ENCODE measurements around the gene SNRNP35.

DNA sequence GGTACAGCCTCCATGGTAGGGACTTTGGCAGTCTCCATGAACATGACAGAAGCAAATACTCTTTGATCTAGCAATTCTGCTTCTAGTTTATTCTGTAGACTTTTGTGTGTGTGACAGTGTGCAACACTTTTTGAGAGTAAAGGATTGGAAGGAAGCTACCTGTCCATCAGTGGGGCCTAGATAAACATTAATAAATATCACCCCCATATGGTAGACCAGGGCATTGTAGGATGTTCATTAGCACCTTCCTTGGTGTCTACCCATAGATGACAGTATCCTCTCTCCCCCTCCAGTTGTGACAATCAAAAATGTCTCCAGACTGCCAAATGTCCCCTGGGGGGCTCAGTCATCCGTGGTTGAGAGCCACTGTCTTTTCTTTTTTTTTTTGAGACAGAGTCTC, 10.8 kb downstream of the SNRNP35 start:
- TF ChIP-seq, protein P1, sequence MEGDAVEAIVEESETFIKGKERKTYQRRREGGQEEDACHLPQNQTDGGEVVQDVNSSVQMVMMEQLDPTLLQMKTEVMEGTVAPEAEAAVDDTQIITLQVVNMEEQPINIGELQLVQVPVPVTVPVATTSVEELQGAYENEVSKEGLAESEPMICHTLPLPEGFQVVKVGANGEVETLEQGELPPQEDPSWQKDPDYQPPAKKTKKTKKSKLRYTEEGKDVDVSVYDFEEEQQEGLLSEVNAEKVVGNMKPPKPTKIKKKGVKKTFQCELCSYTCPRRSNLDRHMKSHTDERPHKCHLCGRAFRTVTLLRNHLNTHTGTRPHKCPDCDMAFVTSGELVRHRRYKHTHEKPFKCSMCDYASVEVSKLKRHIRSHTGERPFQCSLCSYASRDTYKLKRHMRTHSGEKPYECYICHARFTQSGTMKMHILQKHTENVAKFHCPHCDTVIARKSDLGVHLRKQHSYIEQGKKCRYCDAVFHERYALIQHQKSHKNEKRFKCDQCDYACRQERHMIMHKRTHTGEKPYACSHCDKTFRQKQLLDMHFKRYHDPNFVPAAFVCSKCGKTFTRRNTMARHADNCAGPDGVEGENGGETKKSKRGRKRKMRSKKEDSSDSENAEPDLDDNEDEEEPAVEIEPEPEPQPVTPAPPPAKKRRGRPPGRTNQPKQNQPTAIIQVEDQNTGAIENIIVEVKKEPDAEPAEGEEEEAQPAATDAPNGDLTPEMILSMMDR (IDR thresholded peaks at IDR 0.05), result peak; percentile 77
- TF ChIP-seq EZH2 (IDR thresholded peaks at IDR 0.05; ENCODE audit: borderline replicate concordance, insufficient read depth, low read depth, low read length, poor library complexity, severe bottlenecking), result no peak
